Effector memory CD4-positive, alpha-beta T cell (primary cell): ENCODE results near the gene PARK7.

Experiments used
- DNase-seq, 3 donors: peaks; one replicate each; pipeline ENCODE4 v3.0.0-alpha.2; 2020
- H3K27ac ChIP-seq: 2 replicates; pipeline ENCODE4 v1.7.0; 2013; ENCODE audit warnings: mild to moderate bottlenecking, low read length, moderate library complexity; ENCODE audit not compliant: insufficient read depth, poor library complexity, severe bottlenecking
- H3K27me3 ChIP-seq: replicated peaks from 2 replicates; pipeline ENCODE4 v1.7.0; 2013; ENCODE audit warnings: mild to moderate bottlenecking, low read length; ENCODE audit not compliant: insufficient read depth, control insufficient read depth, poor library complexity, severe bottlenecking
- H3K36me3 ChIP-seq: 2 replicates; pipeline ENCODE4 v1.7.0; 2013; ENCODE audit warnings: mild to moderate bottlenecking, low read length, moderate library complexity; ENCODE audit not compliant: control insufficient read depth, insufficient read depth
- H3K4me1 ChIP-seq: 2 replicates; pipeline ENCODE4 v1.7.0; 2013; ENCODE audit warnings: low read length, mild to moderate bottlenecking; ENCODE audit not compliant: control insufficient read depth, insufficient read depth, poor library complexity, severe bottlenecking
- H3K4me3 ChIP-seq: 2 replicates; pipeline ENCODE4 v1.7.0; 2013; ENCODE audit warnings: low read length, low read depth, mild to moderate bottlenecking; ENCODE audit not compliant: insufficient read depth, poor library complexity, severe bottlenecking
- H3K9me3 ChIP-seq: 2 replicates; pipeline ENCODE4 v1.7.0; 2013; ENCODE audit warnings: mild to moderate bottlenecking, low read length, moderate library complexity; ENCODE audit not compliant: control insufficient read depth

Gene PARK7

DNA sequence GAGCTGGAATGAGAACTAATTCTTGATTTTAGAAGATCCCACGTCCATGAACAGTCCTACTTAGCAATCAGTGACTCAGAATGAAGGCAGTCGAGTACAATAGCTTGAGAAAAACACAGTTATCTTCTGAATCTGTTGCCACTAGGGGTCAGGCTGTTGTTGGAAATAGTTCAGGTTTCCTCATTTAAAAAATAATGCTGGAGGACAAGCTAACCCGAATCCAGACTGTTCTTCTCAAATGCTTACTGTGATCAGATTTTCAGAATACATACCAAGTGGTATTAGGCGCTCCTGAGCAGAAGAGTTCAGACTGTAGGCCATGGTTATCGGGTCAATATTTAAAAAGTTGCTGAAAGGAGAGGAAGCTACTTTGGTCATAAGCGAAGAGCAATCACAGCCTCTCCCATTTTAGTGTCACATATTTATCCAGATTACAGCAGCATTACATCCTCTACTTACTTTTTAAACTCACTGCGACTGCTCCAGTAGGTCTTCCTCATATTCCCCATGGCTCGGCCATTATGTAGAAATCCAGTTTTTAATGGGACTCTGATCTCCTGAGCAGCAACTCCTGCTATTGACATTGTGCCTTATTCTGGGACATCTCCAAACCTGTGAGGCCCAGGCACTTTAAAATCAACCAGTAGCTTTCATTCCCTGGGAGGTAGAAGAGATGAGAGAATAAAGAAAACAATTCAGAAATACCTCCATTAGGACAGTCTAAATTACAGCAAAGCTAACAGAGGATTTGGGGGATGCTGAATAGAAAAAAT, 53.7 kb downstream of the PARK7 start:
- no peaks in the 10 kb centered on the region for H3K36me3 ChIP-seq
- no peak overlapping the region for H3K4me3 ChIP-seq
- H3K4me1 ChIP-seq: no peaks in the 10 kb centered on the region
- H3K27ac ChIP-seq: no peak overlapping the region
- H3K9me3 ChIP-seq: no peaks in the 10 kb centered on the region
- no peaks in the 10 kb centered on the region for H3K27me3 ChIP-seq
- DNase-seq: no peak

DNA sequence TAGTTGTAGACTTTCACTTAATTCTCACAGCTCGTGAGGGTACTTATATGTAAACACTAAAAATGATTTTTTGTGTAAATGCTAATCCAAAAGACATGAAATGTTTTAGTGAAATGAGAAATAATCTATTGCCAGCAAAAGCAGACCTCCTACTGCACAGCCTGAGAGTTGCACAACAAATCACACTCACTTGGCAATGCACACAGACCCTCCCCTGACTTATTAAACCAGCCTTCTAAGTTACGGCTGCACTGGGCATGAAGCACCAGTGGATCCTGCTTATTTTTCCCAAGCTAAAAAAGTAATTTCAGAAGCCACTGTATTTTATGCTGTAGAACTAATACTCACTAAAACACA, 54.3 kb downstream of the PARK7 start:
- H3K9me3 ChIP-seq: no peaks in the 10 kb centered on the region
- H3K36me3 ChIP-seq: no peaks in the 10 kb centered on the region
- no peak overlapping the region for H3K27ac ChIP-seq
- no peak overlapping the region for H3K4me3 ChIP-seq
- no peaks in the 10 kb centered on the region for H3K4me1 ChIP-seq
- DNase-seq: no peak
- H3K27me3 ChIP-seq: no peaks in the 10 kb centered on the region

DNA sequence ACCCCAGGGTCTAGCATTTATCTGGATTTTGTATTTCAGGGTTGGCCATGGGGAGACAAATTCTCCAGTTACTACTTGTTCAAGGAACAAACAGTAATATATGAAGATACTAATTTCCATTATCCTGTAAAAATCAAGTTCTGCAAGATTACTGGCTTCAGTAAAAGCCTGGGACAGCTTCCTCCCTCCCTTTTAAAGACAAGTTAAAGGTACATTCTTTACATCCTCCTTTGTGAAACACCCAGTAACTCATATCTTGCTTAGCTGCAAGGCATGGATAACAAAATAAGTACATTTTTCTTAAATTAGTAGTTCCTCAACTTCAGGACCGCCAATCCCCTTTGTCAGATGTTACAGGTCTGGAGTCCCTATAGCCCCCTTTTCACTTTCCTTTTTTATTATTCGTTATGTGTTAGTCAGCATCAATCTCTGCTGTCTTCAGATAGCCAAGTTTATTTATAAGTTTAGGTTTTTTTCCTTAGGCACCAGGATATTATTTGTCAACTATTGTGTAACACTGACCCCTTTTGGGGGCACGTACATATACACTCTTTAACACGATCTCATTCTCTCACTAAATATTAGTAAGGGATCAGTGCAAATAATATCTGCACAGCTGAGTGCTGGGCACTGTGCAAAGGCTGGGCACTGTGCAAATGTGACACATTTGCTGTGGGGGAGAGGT, 54.8 kb downstream of the PARK7 start:
- Histone ChIP-seq H3K9me3 (no peaks in the 10 kb centered on the region), H3K27me3 (no peaks in the 10 kb centered on the region), H3K4me1 (no peaks in the 10 kb centered on the region), H3K36me3 (no peaks in the 10 kb centered on the region), H3K4me3 (no peak overlapping the region), H3K27ac (no peak overlapping the region)
- no peak for DNase-seq

DNA sequence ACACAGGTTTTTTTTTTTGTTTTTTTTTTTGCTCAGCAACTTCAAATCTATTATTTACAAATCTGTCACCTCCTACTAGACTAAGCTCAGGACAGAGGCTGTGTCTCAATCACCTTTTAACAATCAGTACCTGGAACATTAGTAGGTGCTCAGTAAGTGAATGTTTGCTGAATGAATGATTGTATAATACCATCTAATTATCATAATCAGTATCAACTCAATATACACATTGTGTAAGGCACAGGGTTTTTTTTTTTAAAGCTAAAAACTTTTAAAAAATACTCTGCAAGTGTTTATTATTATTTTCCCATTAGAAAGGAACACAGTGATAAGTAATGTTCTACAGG, 55.4 kb downstream of the PARK7 start:
- no peaks in the 10 kb centered on the region for H3K4me1 ChIP-seq
- H3K9me3 ChIP-seq: no peaks in the 10 kb centered on the region
- H3K27ac ChIP-seq: no peak overlapping the region
- no peak for DNase-seq
- H3K27me3 ChIP-seq: no peaks in the 10 kb centered on the region
- H3K36me3 ChIP-seq: no peaks in the 10 kb centered on the region
- H3K4me3 ChIP-seq: no peak overlapping the region

DNA sequence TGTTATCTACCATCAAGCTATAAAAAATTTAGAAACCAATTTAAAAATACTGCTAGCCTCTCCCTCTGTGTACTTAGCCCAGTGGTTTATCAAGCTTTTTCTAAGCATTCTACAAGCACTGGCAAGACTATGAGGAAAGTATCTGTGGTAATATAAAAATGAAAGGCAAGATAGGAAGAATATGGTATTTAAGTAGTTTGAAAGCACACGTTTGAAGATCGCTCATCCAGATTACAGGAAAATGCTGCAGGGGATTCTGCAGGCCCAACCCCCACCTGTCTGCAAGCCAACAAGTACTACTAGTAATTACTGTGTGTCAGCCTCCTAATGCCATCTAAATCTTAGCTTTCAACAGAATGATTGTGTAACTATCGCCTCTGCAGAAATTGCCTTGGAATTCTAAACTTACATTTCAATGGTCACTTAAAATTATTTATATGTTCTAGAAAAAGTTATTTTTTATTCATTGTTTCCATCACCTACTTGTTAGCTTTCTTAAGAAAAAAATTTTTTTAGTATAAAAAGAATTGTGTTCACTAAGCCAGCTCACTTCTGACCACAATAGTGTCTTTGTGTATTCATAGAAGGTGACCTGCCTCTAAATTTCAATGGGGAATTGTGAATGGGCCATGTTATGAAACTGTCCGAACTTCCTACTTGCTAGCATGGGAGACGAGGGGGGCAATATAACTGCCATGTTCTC, 56.1 kb downstream of the PARK7 start:
- no peak for DNase-seq
- Histone ChIP-seq H3K27me3 (no peaks in the 10 kb centered on the region), H3K9me3 (no peaks in the 10 kb centered on the region), H3K36me3 (no peaks in the 10 kb centered on the region), H3K27ac (no peak overlapping the region), H3K4me1 (no peaks in the 10 kb centered on the region), H3K4me3 (no peak overlapping the region)

DNA sequence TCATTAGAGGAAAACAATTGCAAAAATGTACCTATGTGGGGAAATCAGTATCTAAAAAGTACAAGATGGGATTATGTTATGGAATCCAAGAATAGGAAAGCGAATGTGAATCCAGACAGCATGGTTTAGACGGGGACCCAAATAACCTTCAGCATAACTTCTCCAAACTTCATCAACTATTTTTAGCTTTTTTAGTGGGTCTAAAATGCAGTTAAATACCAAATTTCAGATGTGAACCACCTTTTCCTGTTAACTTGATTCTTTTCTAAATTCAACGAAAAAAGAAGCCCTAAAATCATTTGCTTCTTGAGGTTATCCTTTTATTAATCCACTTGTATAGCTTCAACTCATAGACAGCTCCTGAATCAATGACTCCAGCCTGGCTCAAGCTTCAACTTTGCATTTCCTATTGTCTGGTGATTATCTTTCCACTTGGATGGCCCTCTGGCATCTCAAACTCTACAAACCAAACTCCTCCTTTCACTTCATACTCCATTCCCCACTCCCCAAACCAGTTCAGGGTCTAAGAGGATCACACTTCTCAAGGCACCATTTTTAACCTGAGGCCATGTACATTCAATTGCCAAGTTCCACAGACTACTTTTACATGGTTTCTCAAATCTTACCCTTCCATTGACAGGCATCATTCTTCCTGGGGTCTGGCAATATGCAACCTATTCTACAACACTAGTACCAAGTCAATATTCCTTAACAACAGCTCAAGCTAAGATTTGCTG, 57.1 kb downstream of the PARK7 start:
- H3K4me3 ChIP-seq: no peak overlapping the region
- no peak overlapping the region for H3K27ac ChIP-seq
- no peaks in the 10 kb centered on the region for H3K4me1 ChIP-seq
- no peak for DNase-seq
- H3K36me3 ChIP-seq: no peaks in the 10 kb centered on the region
- H3K27me3 ChIP-seq: no peaks in the 10 kb centered on the region
- H3K9me3 ChIP-seq: no peaks in the 10 kb centered on the region

DNA sequence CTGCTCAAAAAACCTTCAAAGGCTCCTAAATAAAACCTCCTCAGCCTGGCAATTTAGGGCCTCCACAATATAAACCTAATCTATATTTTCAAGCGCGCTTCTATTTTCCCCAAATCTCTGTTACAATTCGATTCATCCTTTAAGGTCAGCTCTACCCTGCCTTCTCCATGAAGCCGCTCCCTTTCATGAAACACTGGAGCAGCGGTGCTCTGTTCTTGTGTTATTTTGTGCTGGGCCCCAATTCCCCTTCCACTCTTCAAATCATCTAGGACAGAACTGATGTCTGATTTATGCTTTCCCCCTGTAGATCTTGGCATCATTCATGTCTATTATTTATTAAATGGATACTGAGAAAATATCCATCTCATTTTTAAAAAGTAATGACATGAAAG, 57.7 kb downstream of the PARK7 start:
- Histone ChIP-seq H3K27me3 (no peaks in the 10 kb centered on the region), H3K27ac (no peak overlapping the region), H3K36me3 (no peaks in the 10 kb centered on the region), H3K4me3 (no peak overlapping the region), H3K4me1 (no peaks in the 10 kb centered on the region), H3K9me3 (no peaks in the 10 kb centered on the region)
- DNase-seq: no peak

DNA sequence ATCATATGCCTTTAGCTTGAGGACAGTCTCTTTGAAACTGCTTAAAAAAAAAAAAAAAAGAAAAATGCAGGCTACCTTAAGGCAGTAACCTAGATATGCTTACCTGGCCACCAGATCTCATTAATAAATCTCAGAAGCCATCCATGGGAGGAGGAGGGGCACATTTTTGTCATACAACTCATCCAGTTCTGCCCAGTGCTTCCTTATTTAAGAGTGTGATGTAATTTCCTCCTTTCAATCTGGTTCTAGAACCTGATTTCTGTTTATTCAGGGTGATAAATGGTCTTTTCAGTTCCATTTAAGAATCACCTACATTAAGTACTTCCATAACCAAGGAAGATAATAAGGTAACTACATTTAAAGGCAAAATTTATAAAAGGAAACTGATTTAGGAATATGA, 58.5 kb downstream of the PARK7 start:
- Histone ChIP-seq H3K27me3 (peaks cover 4% of the 10 kb centered on the region), H3K9me3 (no peaks in the 10 kb centered on the region), H3K27ac (no peak overlapping the region), H3K4me3 (no peak overlapping the region), H3K36me3 (no peaks in the 10 kb centered on the region), H3K4me1 (no peaks in the 10 kb centered on the region)
- no peak for DNase-seq

DNA sequence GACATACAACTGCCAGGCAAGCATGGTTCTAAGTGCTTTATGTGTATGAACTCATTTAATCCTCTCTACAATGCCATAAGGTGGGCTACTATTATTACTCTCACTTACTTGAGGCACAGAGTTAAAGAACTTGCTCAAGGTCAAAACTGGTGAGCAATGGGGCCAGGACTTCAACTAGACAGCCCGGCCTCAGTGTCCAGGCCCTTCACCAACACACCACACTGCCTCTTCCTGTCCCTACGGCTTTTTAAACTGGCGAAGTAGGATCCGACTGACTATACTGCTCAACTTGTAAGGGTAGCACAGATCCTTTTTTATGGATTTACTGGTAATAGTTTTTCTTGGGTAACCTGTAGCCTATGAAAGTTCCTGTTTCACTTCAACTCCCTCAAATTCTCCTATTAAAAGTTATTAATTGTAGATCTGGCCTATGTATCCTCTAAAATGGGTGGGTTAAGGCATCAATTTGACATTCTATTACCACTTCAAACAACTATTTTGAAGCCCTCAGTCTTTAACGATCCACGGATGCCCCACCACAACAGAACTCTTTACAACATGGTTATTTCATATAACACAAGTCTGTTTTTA, 60.3 kb downstream of the PARK7 start:
- Histone ChIP-seq H3K36me3 (no peaks in the 10 kb centered on the region), H3K4me3 (no peak overlapping the region), H3K27me3 (peaks cover 4% of the 10 kb centered on the region), H3K27ac (no peak overlapping the region), H3K9me3 (no peaks in the 10 kb centered on the region), H3K4me1 (peaks cover 11% of the 10 kb centered on the region)
- DNase-seq: no peak
